Measurements from ENCODE around the gene XPA.

- TF ChIP-seq POLR2AphosphoS5 (IDR thresholded peaks at IDR 0.05) (no peak), CTCF (IDR thresholded peaks at IDR 0.05) (no peak)
These were observed 6.6 kb upstream of the XPA start for GRCh38 chr9:97703437-97704344.
